HG03432 (cell line): ENCODE data around the gene DSCAML1.
"Not testable (repeated sequence)": the region's sequence is repeated elsewhere in the genome, so short reads cannot be mapped to it uniquely, and the experiment has no call there.

Experiments used
- ATAC-seq: cut with Tn5 transposase; IDR thresholded peaks from one replicate; pipeline ENCODE4 v1.9.1; 2021; ENCODE audit warnings: mild to moderate bottlenecking, moderate library complexity; ENCODE audit not compliant: unreplicated experiment

The DSCAML1 gene

DNA sequence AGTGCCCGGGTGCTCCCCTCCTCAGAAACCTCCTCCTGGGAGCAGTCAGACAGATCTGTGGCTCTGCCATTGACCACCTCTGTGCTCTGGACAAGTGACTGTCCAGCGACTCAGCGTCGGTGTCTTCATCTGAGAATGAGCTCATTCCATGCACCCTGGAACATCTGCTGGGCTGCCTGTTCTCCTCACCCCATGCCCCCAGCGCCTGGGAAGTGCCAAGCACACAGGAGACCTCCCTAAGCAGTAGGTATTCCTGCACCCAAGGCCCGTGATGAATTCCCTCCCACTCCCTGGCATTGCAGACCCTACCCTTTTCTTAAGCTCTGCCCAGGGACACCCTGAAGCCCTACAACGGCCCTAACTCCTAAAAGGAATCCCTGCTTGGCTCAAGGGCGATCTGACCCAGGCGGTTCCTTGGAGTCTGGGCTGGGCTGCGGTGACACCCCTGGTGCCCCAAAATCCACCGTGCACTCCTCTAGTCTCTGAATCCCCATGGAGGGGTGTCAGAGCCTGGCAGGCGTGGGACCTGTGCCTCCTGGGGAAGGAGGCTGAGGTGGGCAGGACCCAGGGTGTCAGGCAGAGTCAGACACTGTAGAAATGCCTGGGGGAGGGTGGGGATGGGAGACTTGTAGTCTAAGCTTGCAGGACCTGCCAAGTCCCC is 377.4 kb downstream of the DSCAML1 start:
- ATAC-seq: no peak

DNA sequence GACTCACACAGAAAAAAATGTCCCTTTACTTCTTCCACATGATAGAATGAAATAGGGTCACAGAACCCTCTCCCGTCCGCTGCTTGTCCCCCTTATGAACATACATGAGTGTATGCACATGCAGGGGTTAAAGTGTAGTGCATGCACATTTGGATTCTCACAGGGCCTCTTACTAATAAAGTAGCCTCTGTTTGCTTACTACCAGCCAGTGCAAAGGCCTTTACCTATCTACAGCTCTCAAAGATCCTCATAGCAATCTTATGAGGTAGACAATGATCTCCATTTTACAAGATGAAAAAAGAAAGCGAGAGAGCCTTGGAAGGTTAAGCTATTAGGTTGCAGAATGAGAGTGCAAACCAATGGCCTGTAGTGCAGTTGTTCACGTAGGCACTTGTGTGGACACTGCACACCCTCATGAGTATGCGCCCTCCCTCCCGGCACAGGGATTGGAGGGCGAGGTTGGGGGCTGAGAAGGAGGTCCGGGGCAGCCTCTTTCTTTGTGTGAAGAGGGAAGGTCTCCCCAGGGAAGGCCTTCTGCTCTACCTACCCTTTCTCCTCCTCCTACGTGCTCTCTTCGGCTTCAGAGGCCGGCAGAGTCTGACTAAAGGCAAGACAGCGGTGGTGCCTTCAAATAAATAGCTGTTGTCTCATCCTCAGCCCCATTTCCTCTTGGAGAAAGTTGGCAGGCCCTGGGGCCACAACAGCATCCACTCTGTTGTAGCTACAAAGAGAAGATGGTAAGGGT is 378.1 kb downstream of the DSCAML1 start:
- no peak for ATAC-seq

DNA sequence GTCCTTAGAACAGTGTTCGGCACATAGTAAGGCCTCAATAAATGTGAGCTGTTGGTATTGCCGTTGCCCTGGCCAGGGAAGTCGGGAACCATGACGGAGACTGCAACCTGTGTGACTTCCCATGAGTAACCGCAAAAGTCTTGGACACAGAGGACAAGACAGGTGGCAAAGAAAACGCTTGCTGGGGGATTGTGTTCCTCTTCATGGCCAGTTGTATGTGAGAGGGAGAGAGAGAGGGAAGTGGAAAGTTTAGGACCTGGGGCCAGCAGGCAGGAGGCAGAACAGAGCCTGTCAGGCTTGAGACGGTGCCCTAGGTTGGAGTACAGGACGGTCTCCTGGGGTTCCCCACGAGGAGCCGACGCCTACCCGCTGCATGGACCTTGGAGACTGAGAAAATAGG is 379.2 kb downstream of the DSCAML1 start:
- no peak for ATAC-seq

DNA sequence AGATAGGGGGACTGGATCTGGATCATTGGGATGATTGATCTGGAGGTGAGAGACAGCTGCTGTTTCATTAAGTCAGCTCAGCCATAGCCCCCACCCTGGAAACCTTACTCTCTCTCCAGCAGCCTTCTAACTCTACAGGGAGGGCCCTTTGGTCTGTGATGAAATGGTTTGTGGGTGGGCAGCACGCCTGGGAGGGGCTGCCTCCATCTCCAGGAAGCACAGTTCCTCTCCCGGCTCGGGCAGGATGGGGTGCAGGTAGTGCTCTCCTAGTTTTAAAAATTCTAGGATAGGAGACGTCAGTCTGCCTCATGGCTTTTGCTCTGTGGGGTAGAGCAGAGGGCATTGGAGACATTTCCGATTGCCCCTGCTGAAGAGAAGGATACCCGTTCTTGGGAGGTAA is 379.7 kb downstream of the DSCAML1 start:
- ATAC-seq: no peak

DNA sequence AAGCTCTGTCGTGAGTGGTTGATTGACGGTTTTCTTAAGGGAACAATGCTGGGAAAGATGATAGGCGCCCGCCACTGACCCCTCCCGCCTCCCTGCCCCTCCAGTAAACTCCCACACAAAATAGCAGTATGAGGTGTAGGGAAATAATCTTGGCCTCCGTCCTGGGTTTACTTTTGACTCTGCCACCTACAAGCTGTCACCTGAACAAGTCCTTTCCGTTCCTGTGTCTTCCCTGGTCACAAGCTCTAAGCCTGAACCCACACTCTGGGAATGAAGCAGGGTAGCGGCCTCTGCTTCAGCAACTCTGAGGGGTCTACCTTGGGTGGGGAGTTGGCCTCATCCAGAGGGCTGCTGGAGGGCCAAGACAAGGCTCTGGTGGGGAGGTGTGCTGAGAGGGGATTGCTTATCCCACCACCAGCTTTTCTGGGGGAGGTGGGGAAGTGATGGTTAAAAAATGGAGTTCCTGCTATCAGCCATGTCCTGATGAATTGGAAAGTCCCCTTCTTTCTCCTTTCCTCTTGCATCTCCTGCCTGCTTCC is 381.6 kb downstream of the DSCAML1 start:
- ATAC-seq: no peak

DNA sequence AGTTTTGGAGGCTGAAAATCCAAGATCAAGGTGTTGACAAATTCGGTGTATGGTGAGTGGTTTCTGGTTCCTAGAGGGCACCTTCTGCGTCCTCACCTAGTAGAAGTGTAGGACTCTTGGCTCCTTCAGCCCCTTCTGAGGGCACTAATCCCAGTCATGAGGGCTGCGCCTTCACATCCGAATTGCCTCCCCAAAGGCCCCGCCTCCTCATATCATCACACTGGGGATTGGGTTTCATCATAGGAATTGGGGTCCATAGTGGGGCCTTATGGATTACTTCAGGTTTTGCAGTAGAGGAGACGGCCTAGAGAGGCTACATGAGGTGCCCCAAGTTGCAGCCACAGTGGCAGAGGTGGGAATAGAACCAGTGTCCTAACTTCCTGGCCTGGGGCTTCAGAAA is 382.3 kb downstream of the DSCAML1 start:
- ATAC-seq: no peak

DNA sequence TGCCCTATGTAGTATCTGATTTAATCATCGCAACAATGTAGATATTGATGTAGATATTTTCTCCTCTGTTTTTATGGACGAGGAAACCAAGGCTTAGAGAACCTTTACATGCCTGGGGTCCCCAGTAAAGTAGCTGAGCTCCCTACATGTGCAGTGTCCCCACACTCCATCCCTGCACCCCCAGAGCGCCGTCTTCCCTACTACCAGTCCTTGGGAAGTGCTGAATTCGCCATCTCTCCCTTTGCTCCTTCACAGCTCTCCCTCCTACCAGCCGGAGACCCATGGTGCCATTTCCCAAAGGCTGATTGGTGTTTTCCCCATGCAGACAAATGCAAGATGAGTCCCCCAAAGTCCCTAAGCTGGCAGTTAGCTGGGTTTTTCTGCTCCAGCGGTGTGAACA is 383.4 kb downstream of the DSCAML1 start:
- no peak for ATAC-seq

DNA sequence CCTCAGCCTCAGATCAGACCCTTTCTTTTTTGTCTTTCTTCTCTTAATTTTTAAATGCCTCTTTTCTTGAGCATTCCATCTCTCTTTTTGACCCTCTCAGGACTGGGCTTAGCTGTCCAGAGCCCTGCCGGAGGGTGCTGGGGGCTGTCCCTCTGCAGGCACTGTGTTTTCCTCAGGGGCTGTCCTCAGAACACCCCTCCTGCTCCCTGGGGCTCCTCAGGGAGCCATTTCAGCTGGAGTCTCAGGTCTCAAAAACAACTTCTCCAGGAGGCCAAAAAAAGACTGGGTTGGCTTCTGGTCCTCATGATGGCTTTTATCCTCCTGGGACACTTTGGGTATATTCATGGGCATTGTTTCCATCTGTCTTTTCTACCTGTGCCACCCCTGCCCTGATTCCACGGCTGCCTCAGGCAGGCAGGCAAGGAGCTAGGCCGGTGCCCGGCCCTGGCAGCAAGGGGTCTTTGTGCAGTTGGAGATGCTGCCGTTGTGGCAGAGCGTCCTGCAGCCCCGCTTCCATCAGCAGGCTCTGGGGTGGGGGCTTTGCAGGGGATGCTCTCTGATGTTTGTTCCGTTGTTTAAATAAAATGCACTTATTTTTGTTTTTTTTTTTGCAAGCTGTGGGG is 384.3 kb downstream of the DSCAML1 start:
- ATAC-seq: no peak

DNA sequence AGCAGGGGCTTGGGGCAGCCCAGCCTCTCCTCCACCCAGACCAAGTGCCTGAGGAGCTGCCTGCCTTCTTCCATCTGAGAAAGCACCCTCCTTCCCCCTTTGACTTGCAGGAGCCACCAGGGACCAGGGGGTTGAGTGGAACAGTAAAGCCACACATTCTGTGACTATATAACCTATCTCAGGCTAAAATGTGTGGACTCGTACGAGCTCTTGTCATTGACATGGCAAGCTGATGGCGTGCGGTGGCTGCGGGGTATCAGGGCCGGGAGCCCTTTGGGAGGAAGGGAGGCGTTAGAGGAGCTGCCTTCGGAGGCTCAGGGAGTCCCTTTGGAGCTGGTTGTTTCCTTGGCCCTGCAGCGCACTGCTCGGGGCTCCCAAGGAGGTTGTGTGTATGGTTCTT is 384.8 kb downstream of the DSCAML1 start:
- no peak for ATAC-seq

DNA sequence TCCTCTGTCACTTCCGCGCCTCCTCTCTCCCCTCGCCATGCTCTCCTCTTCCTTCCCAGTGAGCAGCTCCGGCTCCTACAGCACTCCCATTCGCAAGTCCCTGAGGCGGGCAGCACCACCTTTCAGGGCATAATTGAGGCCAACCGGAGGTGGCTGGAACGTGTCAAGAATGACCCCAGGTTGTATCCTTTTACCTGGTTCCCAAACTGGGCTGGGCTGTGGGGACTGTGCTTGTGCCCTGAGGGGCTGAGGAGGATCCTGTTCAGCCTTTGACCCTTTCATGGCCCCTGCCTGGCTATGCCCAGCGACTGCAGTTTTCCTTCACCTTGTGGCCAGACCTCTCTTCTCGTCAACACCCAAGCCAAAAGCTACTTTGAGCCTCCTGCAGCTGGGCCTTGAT is 385.3 kb downstream of the DSCAML1 start:
- no peak for ATAC-seq

DNA sequence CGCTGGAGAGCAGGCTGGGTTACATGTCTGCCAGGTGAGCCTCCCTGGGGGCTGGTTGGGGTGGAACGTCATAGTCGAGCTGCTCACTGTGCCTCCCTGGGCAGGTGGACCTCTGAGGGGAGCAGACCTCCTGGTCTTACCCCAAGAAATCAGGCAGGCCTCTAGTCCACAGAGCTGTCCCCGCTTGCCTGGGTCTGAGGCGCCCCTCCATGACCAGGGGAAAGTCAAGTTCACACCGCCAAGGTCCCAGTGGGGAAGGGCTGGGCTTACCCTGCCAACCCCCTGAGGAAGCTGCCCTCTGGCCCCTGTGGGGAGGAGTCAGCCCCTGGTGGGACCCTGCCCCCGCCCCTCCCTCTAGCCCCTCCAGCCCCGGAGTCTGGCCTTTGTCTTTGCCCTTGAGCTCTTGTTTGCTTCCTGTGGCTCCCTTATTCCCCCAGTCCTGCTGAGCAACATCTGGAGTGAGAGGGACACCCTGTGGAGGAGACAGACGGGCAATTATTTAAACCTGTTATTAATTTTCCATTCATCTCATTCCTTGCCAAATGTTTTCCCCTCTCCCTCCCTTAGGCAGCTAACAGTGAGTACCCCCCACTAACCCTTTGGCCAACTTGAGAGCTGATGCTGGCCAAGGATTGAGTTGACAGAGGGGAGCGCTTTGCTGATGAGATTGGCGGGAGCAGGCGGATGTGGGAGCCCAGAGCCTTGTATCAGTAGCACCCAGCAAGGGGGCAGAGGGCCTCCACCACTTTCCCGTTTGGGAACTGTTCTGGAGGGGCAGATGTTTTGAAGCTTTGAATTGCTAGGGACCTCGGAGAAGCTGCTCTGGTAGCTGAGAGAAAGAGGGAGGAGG is 385.9 kb downstream of the DSCAML1 start:
- ATAC-seq: no peak

DNA sequence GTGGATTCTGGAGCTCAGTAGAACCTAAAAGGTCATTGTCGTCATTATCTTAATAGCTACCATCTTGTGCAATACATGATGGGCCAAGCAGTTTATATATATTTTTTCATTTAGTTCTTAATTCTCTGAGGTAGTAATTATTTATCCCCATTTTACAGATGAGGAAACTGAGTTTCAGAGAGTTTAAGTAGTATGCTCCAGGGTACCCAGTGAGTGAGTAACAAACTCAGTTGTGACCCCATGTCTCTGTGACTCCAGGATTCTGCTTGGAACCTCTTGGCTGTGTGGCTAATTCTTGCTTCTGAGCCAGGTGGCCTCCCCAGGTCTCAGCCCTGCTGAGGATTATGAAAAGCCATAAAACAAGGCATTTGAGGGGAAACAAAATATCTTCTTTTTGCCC is 386.8 kb downstream of the DSCAML1 start:
- ATAC-seq: no peak

DNA sequence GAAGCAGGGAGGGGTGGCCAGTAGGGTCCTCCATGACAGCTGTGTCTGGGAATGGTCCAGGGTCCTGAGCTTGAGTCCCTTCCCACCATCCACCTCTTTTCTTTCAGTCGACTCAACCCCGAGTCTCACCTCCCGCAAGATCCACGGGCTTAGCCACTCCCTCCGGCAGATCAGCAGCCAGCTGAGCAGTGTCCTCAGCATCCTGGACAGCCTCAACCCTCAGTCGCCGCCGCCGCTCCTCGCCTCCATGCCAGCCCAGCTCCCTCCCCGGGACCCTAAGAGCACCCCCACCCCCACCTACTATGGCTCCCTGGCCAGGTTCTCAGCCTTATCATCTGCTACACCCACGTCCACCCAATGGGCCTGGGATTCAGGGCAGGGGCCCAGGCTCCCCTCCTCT is 387.5 kb downstream of the DSCAML1 start:
- no peak for ATAC-seq

DNA sequence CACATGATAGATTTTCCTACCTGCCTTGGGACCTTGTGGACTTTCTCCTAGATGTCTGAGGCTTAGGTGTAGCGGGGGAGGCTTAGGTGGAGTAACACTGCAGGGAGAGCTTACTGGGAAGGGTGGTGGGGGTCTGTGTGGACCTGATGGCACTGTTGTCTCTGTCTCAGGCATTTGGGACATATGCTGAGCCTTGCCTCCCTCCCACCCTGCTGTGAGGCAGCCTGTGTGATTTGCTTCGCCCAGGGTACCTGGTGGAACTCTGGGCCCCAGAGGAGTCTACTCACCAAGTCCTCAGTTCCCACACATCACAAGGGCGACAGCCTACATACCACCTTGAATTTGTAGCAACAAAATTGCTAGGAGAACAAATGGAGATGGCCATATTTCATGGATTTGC is 388.7 kb downstream of the DSCAML1 start:
- no peak for ATAC-seq

DNA sequence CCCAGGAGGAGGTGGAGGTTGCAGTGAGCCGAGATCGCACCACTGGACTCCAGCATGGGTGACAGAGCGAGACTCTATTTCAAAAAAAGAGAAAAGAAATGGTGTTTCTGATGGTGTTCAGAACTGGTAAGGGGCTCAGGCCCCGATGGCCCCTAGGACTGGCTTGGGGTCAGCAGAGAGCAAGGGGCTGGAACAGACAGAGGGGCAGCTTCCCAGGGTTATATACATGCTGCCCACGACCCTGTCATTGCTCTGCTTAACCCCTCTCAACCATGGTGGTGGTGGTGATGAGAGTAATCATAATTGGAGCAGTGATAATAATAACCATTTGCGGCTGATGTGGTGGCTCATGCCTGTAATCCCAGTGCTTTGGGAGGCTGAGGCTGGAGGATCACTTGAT is 390.0 kb downstream of the DSCAML1 start:
- no peak for ATAC-seq

DNA sequence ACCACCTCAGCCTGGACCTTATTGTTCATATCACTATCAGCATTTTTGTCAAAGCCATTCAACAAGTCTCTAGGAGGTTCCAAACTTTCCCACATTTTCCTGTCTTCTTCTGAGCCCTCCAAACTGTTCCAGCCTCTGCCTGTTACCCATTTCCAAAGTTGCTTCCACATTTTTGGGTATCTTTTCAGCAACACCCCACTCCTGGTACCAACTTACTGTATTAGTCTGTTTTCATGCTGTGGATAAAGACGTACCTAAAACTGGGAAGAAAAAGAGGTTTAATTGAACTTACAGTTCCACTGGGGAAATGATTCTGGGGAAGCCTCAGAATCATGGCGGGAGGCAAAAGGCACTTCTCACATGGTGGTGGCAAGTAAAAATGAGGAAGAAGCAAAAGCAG is 391.1 kb downstream of the DSCAML1 start:
- not testable (repeated sequence) for ATAC-seq

DNA sequence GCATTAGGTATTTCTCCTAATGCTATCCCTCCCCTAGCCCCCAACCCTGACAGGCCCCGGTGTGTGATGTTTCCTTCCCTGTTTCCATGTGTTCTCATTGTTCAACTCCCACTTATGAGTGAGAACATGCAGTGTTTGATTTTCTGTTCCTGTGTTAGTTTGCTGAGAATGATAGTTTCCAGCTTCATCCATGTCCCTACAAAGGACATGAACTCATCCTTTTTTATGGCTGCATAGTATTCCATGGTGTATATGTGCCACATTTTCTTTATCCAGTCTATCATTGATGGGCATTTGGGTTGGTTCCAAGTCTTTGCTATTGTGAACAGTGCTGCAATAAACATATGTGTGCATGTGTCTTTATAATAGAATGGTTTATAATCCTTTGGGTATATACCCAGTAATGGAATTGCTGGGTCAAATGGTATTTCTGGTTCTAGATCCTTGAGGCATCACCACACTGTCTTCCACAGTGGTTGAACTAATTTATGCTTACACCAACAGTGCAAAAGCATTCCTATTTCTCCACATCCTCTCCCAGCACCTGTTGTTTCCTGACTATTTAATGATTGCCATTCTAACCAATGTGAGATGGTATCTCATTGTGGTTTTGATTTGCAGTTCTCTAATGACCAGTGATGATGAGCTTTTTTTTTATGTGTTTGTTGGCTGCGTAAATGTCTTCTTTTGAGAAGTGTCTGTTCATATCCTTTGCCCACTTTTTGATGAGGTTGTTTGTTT is 397.7 kb downstream of the DSCAML1 start:
- ATAC-seq: not testable (repeated sequence)

DNA sequence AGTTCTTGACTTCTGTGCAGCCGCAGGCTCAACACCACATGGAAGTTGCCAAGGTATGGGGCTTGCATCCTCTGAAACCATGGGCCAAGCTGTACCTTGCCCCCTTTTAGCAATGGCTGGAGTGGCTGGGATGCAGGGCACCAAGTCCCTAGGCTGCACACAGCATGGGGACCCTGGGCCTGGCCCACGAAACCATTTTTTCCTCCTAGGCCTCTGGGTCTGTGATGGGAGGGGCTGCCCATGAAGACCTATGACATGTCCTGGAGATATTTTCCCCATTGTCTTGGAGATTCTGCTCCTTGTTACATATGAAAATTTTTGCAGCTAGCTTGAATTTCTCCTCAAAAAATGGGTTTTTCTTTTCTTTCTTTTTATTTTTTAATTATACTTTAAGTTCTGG is 398.4 kb downstream of the DSCAML1 start:
- not testable (repeated sequence) for ATAC-seq

DNA sequence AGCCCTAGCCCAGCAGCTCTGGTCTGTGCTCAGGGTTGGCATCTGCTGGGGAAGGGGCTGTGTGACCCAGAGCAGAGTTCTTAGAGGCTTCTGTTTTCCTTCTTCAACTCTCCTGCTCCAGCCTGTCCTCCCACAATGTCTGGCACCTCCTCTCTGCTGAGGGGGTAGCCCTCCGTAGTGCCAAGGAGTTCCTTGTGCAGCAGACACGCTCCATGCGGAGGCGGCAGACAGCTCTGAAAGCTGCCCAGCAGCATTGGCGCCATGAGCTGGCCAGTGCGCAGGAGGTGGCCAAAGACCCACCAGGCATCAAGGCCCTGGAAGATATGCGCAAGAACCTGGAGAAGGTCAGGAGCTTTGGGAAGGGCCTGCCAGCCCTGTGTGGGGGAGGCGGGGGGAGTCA is 400.0 kb downstream of the DSCAML1 start:
- ATAC-seq: no peak

DNA sequence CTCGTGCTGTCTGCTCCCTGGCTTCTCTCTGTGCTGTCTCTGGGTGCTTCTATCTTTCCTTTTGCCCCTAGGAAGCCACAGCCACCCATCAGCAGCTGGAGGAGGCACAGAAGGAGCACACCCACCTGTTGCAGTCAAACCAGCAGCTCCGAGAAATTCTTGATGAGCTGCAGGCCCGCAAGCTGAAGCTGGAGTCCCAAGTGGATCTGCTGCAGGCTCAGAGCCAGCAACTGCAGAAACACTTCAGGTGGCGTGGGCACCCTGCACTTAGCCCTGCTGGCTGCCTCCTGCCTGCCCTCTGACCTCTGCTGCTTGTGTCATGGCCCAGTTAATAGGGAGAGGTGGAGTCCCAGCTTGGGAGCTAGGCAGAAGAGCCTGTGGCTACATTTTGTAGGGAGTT is 401.5 kb downstream of the DSCAML1 start:
- no peak for ATAC-seq
